Endothelial cell of umbilical vein (primary cell): ENCODE data around the gene ORAI3. TPM values are rescaled to one million over a fixed set of nuclear protein-coding genes. Genes with fewer than 3 reads are reported as not detected.

Experiments used
- BruUV-seq: library from RNA; stranded (reverse); fragments of 400-500 nt; replicated peaks from 2 replicates; lab custom pipeline; 2021; lab: Mats Ljungman, UMichigan
- CTCF ChIA-PET: fragments of 300-600, 350-600 bp; sonication (Branson Sonifier 250); formaldehyde crosslinking; loops from one replicate; lab custom pipeline; 2021; ENCODE audit warnings: antibody characterized with exemption, inconsistent platforms; lab: Charles Lee
- POLR2A ChIA-PET: fragments of 300-600, 350-600 bp; sonication (Branson Sonifier 250); formaldehyde crosslinking; loops from one replicate; lab custom pipeline; 2021; ENCODE audit warnings: antibody characterized with exemption, inconsistent platforms; lab: Charles Lee
- DNase-seq: peaks from one replicate; pipeline ENCODE4 v3.0.0-alpha.2; 2011; ENCODE audit warnings: low read depth, low spot score
- FAIRE-seq: peaks from 2 replicates; lab custom pipeline; 2011; peaks lifted over from hg19 to GRCh38; lab: Jason Lieb, UNC
- H2AFZ ChIP-seq: 2 replicates; pipeline ENCODE4 v1.6.0; 2012; ENCODE audit warnings: low read depth, low read length, control low read depth, inconsistent platforms
- H3K27ac ChIP-seq: 2 replicates; pipeline ENCODE4 v1.5.1; 2011; ENCODE audit warnings: low read depth, mild to moderate bottlenecking, control low read depth, low read length, moderate library complexity; ENCODE audit not compliant: insufficient read depth
- H3K27me3 ChIP-seq, 2 experiments: 2 replicates each; pipeline versions ENCODE4 v1.6.0 to v1.6.1; 2011; ENCODE audit warnings: low read length in 2 of 2, mixed read lengths in 1 of 2; ENCODE audit not compliant: control insufficient read depth in 2 of 2, insufficient read depth in 2 of 2
- H3K36me3 ChIP-seq, 2 experiments: 2 replicates in 1 of 2; 3 replicates in 1 of 2; pipeline ENCODE4 v1.5.1; 2011; ENCODE audit warnings: low read length in 2 of 2, mild to moderate bottlenecking in 1 of 2, moderate library complexity in 1 of 2; ENCODE audit not compliant: control insufficient read depth in 2 of 2, insufficient read depth in 2 of 2; ENCODE audit errors: extremely low read depth in 1 of 2
- H3K4me1 ChIP-seq: 3 replicates; pipeline ENCODE4 v1.5.1; 2011; ENCODE audit warnings: mild to moderate bottlenecking, low read length; ENCODE audit not compliant: control insufficient read depth, insufficient read depth; ENCODE audit errors: extremely low read depth
- H3K4me2 ChIP-seq: 2 replicates; pipeline ENCODE4 v1.6.1; 2011; ENCODE audit warnings: low read length, control low read depth, mixed read lengths; ENCODE audit not compliant: insufficient read depth
- H3K4me3 ChIP-seq, 3 experiments: fragments of 200-600 bp in 1 of 3; sonication (generic), shearing (Covaris generic) in 1 of 3; replicated peaks in 1 of 3; 2 replicates each; pipeline ENCODE4 v1.5.1; 2011 to 2016; ENCODE audit warnings: control low read depth in 3 of 3, low read length in 3 of 3, mild to moderate bottlenecking in 2 of 3, inconsistent platforms in 1 of 3, low read depth in 1 of 3, moderate library complexity in 1 of 3; ENCODE audit not compliant: insufficient read depth in 1 of 3
- H3K79me2 ChIP-seq: 2 replicates; pipeline ENCODE4 v1.6.0; 2012; ENCODE audit warnings: low read length, inconsistent platforms; ENCODE audit not compliant: control insufficient read depth, insufficient read depth
- H3K9ac ChIP-seq: replicated peaks from 2 replicates; pipeline ENCODE3; 2011; ENCODE audit warnings: low read length, control low read depth; ENCODE audit not compliant: insufficient read depth; ENCODE audit errors: extremely low read depth
- H3K9me1 ChIP-seq: replicated peaks from 3 replicates; pipeline ENCODE4 v1.6.0; 2011; ENCODE audit warnings: mild to moderate bottlenecking, low read length; ENCODE audit not compliant: control insufficient read depth, insufficient read depth; ENCODE audit errors: extremely low read depth
- H3K9me3 ChIP-seq: replicated peaks from 2 replicates; pipeline ENCODE4 v1.5.1; 2012; ENCODE audit warnings: low read length, inconsistent platforms; ENCODE audit not compliant: control insufficient read depth, insufficient read depth
- H4K20me1 ChIP-seq: replicated peaks from 2 replicates; pipeline ENCODE3; 2011; ENCODE audit warnings: mild to moderate bottlenecking, low read length; ENCODE audit not compliant: control insufficient read depth, insufficient read depth; ENCODE audit errors: extremely low read depth
- EZH2 ChIP-seq: IDR thresholded peaks from 2 replicates; pipeline ENCODE4 v1.6.1; 2012; ENCODE audit warnings: borderline replicate concordance, low read depth, mild to moderate bottlenecking, moderate library complexity, low read length, inconsistent platforms; ENCODE audit not compliant: severe bottlenecking
- FOS ChIP-seq: IDR thresholded peaks from 2 replicates; pipeline ENCODE4 v1.6.1; 2011; ENCODE audit warnings: mild to moderate bottlenecking, low read length, moderate library complexity, borderline replicate concordance; ENCODE audit not compliant: insufficient read depth
- GATA2 ChIP-seq: IDR thresholded peaks from 2 replicates; pipeline ENCODE4 v1.7.0; 2011; ENCODE audit warnings: low read depth, mild to moderate bottlenecking, moderate library complexity, mixed read lengths, low read length; ENCODE audit not compliant: insufficient read length, insufficient read depth
- JUN ChIP-seq: IDR thresholded peaks from 2 replicates; pipeline ENCODE4 v1.6.1; 2011; ENCODE audit warnings: borderline replicate concordance, low read depth; ENCODE audit not compliant: insufficient read length, insufficient read depth
- MYC ChIP-seq: IDR thresholded peaks from one replicate; pipeline ENCODE4 v1.6.1; 2011; ENCODE audit warnings: mild to moderate bottlenecking, low read depth, low read length
- POLR2A ChIP-seq: IDR thresholded peaks from 2 replicates; pipeline ENCODE4 v1.6.1; 2012; ENCODE audit warnings: low read depth, mild to moderate bottlenecking, control low read depth, low read length
- POLR2AphosphoS5 ChIP-seq: IDR thresholded peaks from 2 replicates; pipeline ENCODE4 v1.6.1; 2012; ENCODE audit warnings: low read depth, mild to moderate bottlenecking, control low read depth, low read length, moderate library complexity; ENCODE audit not compliant: insufficient read depth
- dilution Hi-C: fragments of 300-500 bp; cut with MboI; formaldehyde crosslinking; loops from one replicate; pipeline ENCODE4 v1.15.0; 2019; ENCODE audit warnings: low sequenced_read_pairs; ENCODE audit not compliant: extremely low pct_ligation_motif_present
- intact Hi-C: fragments of 100-400 bp; cut with micrococcal nuclease; formaldehyde crosslinking; loops from one replicate; pipeline ENCODE4 v1.10.0; 2022
- polyA plus RNA-seq, 4 experiments: library from polyadenylated mRNA; depleted of rRNA in 3 of 4; stranded (reverse) in 3 of 4; unstranded in 1 of 4; fragments of >200 nt; gene quantifications; 2 replicates each; pipeline versions ENCODE4 v1.2.1 to v1.2.3, GENCODE V29; 2011 to 2012; ENCODE audit warnings: missing spikeins in 1 of 4
- total RNA-seq: library from RNA; stranded (reverse); gene quantifications from 2 replicates; pipeline ENCODE4 v1.2.3, GENCODE V29; 2021
- TF ChIP-seq, protein P1 (sequence below): IDR thresholded peaks from 2 replicates; pipeline ENCODE4 v1.6.1; 2011; ENCODE audit not compliant: insufficient read depth, insufficient read length
- TF ChIP-seq, protein P2 (sequence below), 2 donors: IDR thresholded peaks; 1 replicate in 1 of 2; 2 replicates in 1 of 2; pipeline ENCODE4 v1.5.1; 2011; ENCODE audit warnings: low read length in 2 of 2, mild to moderate bottlenecking in 2 of 2, moderate library complexity in 2 of 2, control low read depth in 1 of 2, inconsistent platforms in 1 of 2, low read depth in 1 of 2; ENCODE audit not compliant: insufficient read depth in 1 of 2; ENCODE audit errors: extremely low read depth in 1 of 2

The ORAI3 gene
- total and polyA plus RNA-seq, 2 donors (not counting 3 experiments of a cell fraction or from before 2014, with no cell fraction given), result 17.6 to 25.4 TPM

DNA sequence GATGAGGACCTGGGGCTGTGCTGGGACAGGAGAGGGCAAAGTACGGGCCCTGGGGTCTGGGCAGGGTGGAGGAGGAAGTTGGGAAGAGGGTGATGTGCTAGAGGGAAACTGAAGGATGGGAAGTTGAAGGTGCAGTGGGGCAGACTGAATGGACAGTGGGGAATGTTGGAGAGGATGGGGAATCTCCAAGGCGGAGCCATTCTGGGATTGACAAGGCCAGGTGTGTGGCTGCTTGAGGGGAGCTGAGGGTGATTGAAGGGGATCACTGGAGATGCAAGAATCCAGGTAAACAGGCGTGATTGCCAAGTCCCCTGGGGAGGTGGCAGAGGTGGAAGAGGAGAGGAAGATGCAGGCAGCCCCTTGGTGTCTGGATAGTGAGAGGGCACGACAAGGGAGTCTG lies 27.6 kb downstream of the ORAI3 start:
- TF ChIP-seq JUN (no peak), POLR2A (no peak), FOS (no peak), MYC (no peak), GATA2 (no peak), POLR2AphosphoS5 (no peak), EZH2 (no peak)
- TF ChIP-seq, protein P1, sequence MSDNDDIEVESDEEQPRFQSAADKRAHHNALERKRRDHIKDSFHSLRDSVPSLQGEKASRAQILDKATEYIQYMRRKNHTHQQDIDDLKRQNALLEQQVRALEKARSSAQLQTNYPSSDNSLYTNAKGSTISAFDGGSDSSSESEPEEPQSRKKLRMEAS, result no peak
- TF ChIP-seq, protein P2, sequence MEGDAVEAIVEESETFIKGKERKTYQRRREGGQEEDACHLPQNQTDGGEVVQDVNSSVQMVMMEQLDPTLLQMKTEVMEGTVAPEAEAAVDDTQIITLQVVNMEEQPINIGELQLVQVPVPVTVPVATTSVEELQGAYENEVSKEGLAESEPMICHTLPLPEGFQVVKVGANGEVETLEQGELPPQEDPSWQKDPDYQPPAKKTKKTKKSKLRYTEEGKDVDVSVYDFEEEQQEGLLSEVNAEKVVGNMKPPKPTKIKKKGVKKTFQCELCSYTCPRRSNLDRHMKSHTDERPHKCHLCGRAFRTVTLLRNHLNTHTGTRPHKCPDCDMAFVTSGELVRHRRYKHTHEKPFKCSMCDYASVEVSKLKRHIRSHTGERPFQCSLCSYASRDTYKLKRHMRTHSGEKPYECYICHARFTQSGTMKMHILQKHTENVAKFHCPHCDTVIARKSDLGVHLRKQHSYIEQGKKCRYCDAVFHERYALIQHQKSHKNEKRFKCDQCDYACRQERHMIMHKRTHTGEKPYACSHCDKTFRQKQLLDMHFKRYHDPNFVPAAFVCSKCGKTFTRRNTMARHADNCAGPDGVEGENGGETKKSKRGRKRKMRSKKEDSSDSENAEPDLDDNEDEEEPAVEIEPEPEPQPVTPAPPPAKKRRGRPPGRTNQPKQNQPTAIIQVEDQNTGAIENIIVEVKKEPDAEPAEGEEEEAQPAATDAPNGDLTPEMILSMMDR (IDR thresholded peaks at IDR 0.05; ENCODE audit: extremely low read depth in 1 of 2, insufficient read depth in 1 of 2, low read depth in 1 of 2, low read length in 2 of 2), result no peak
- Histone ChIP-seq H3K9me3 (no peaks in the 10 kb centered on the region), H2AFZ (no peak overlapping the region), H3K4me3 (no peak overlapping the region), H3K9ac (no peak overlapping the region), H4K20me1 (no peaks in the 10 kb centered on the region), H3K27ac (no peak overlapping the region), H3K4me2 (no peak overlapping the region), H3K27me3 (no peaks in the 10 kb centered on the region), H3K4me1 (no peaks in the 10 kb centered on the region), H3K79me2 (no peaks in the 10 kb centered on the region), H3K9me1 (no peaks in the 10 kb centered on the region), H3K36me3 (peaks cover 22 to 51% of the 10 kb centered on the region in 2 experiments)
- no TSS peak for BruUV-seq
- DNase-seq, result no peak
- dilution Hi-C loops (no loop called here), intact Hi-C loops (no loop called here)
- ChIA-PET POLR2A (no interaction called here), CTCF (no interaction called here)
- no peak for FAIRE-seq
